IMR-90 (cell line): Measurements from ENCODE around the gene TRIO. TPM values are rescaled to one million over a fixed set of nuclear protein-coding genes. Genes with fewer than 3 reads are reported as not detected.

Source experiments
- ATAC-seq: fragments of 200-7000 bp; cut with Tn5 transposase; 2 replicates; pipeline ENCODE4 v1.9.1; 2020; ENCODE audit warnings: low read depth, mild to moderate bottlenecking, moderate library complexity
- BruUV-seq: library from RNA; stranded (reverse); fragments of 400-500 nt; replicated peaks from 2 replicates; lab custom pipeline; 2021; lab: Mats Ljungman, UMichigan
- CTCF ChIA-PET: fragments of 300-600 bp; formaldehyde crosslinking; extraction: SDS; loops from one replicate; lab custom pipeline; 2021; ENCODE audit warnings: antibody characterized with exemption; lab: Yijun Ruan, JAX
- POLR2A ChIA-PET: fragments of 300-600 bp; sonication (Branson Sonifier 250); formaldehyde crosslinking; loops from one replicate; lab custom pipeline; 2022; ENCODE audit warnings: antibody characterized with exemption; ENCODE audit not compliant: unreplicated experiment; lab: Charles Lee
- DNase-seq: peaks from one replicate; pipeline ENCODE4 v3.0.0; 2013
- H2AFZ ChIP-seq: replicated peaks from 2 replicates; pipeline ENCODE3; 2013; ENCODE audit warnings: low read length, mild to moderate bottlenecking; ENCODE audit not compliant: poor library complexity
- H2AK5ac ChIP-seq: 2 replicates; pipeline ENCODE4 v1.6.1; 2013; ENCODE audit warnings: low read depth, low read length, inconsistent platforms
- H2AK9ac ChIP-seq: replicated peaks from 2 replicates; pipeline ENCODE3; 2013; ENCODE audit warnings: mild to moderate bottlenecking, low read depth, low read length, moderate library complexity; ENCODE audit not compliant: poor library complexity
- H2BK120ac ChIP-seq: 2 replicates; pipeline ENCODE4 v1.6.1; 2013; ENCODE audit warnings: low read depth, low read length, inconsistent platforms
- H2BK15ac ChIP-seq: 3 replicates; pipeline ENCODE4 v1.6.1; 2013; ENCODE audit warnings: low read depth, low read length, inconsistent platforms
- H2BK20ac ChIP-seq: 2 replicates; pipeline ENCODE4 v1.6.1; 2013; ENCODE audit warnings: low read depth, mild to moderate bottlenecking, inconsistent platforms, low read length, moderate library complexity
- H2BK5ac ChIP-seq: 2 replicates; pipeline ENCODE4 v1.6.1; 2013; ENCODE audit warnings: mild to moderate bottlenecking, low read depth, low read length, inconsistent platforms; ENCODE audit not compliant: poor library complexity, severe bottlenecking
- H3K14ac ChIP-seq: replicated peaks from 2 replicates; pipeline ENCODE4 v1.6.1; 2013; ENCODE audit warnings: low read depth, low read length, inconsistent platforms
- H3K18ac ChIP-seq: 2 replicates; pipeline ENCODE4 v1.6.1; 2013; ENCODE audit warnings: low read depth, low read length, control low read depth
- H3K23ac ChIP-seq: 2 replicates; pipeline ENCODE4 v1.6.1; 2013; ENCODE audit warnings: low read depth, low read length, inconsistent platforms
- H3K27ac ChIP-seq: 2 replicates; pipeline ENCODE4 v1.5.1; 2013; ENCODE audit warnings: mild to moderate bottlenecking, control low read depth, low read length; ENCODE audit not compliant: insufficient read depth
- H3K27me3 ChIP-seq: 2 replicates; pipeline ENCODE4 v1.6.1; 2013; ENCODE audit warnings: low read length; ENCODE audit not compliant: control insufficient read depth, insufficient read depth
- H3K36me3 ChIP-seq: 2 replicates; pipeline ENCODE4 v1.6.1; 2013; ENCODE audit warnings: low read length, mixed read lengths; ENCODE audit not compliant: control insufficient read depth, insufficient read depth
- H3K4ac ChIP-seq: 2 replicates; pipeline ENCODE4 v1.6.1; 2013; ENCODE audit warnings: low read depth, low read length, inconsistent platforms
- H3K4me1 ChIP-seq: 2 replicates; pipeline ENCODE4 v1.6.1; 2013; ENCODE audit warnings: low read length, mixed read lengths; ENCODE audit not compliant: control insufficient read depth, insufficient read depth
- H3K4me2 ChIP-seq: 2 replicates; pipeline ENCODE4 v1.6.1; 2013; ENCODE audit warnings: low read depth, mild to moderate bottlenecking, control low read depth, low read length, moderate library complexity
- H3K4me3 ChIP-seq: 2 replicates; pipeline ENCODE4 v1.5.1; 2013; ENCODE audit warnings: low read depth, mild to moderate bottlenecking, control low read depth, low read length, moderate library complexity; ENCODE audit not compliant: insufficient read depth
- H3K56ac ChIP-seq: 2 replicates; pipeline ENCODE4 v1.6.1; 2013; ENCODE audit warnings: low read length, inconsistent platforms; ENCODE audit not compliant: insufficient read depth; ENCODE audit errors: extremely low read depth
- H3K79me1 ChIP-seq, 2 experiments: 2 replicates each; pipeline ENCODE4 v1.6.1; 2013; ENCODE audit warnings: low read length in 2 of 2, inconsistent platforms in 1 of 2, low read depth in 1 of 2
- H3K9ac ChIP-seq: 2 replicates; pipeline ENCODE4 v1.6.1; 2013; ENCODE audit warnings: low read depth, low read length, control low read depth
- H3K9me1 ChIP-seq: 2 replicates; pipeline ENCODE4 v1.6.1; 2013; ENCODE audit warnings: low read length, inconsistent platforms; ENCODE audit not compliant: insufficient read depth
- H3K9me3 ChIP-seq: 2 replicates; pipeline ENCODE4 v1.6.1; 2013; ENCODE audit warnings: low read length; ENCODE audit not compliant: control insufficient read depth, insufficient read depth
- H4K20me1 ChIP-seq: 2 replicates; pipeline ENCODE4 v1.6.1; 2013; ENCODE audit warnings: low read length, inconsistent platforms; ENCODE audit not compliant: insufficient read depth
- H4K5ac ChIP-seq: 2 replicates; pipeline ENCODE4 v1.6.1; 2013; ENCODE audit warnings: mild to moderate bottlenecking, low read depth, low read length, control low read depth
- H4K8ac ChIP-seq, 2 experiments: 2 replicates each; pipeline ENCODE4 v1.6.1; 2013; ENCODE audit warnings: low read depth in 2 of 2, low read length in 2 of 2, control low read depth in 1 of 2, inconsistent platforms in 1 of 2
- H4K91ac ChIP-seq: 2 replicates; pipeline ENCODE4 v1.6.1; 2013; ENCODE audit warnings: low read depth, low read length, inconsistent platforms; ENCODE audit not compliant: insufficient read depth
- FOS ChIP-seq: fragments of 150-350 bp; IDR thresholded peaks from 2 replicates; pipeline ENCODE4 v1.6.1; 2016; ENCODE audit warnings: low read depth, low read length
- MXI1 ChIP-seq: IDR thresholded peaks from 2 replicates; pipeline ENCODE4 v1.6.1; 2012; ENCODE audit warnings: low read depth, mild to moderate bottlenecking, low read length, moderate library complexity, borderline replicate concordance
- RFX5 ChIP-seq: IDR thresholded peaks from 2 replicates; pipeline ENCODE4 v1.8.0; 2012; ENCODE audit warnings: low read depth, mild to moderate bottlenecking, low read length, moderate library complexity
- WGBS, 2 experiments: methylation state at CpG; one replicate each; pipeline versions ENCODE4 v1.1.5 to v1.1.7; 2013; ENCODE audit warnings: missing lambda C conversion rate in 2 of 2; ENCODE audit not compliant: insufficient read length in 1 of 2; ENCODE audit errors: extremely low coverage in 2 of 2; 5-methylcytosine and 5-hydroxymethylcytosine counted together
- dilution Hi-C: fragments of 300-500 bp; cut with HindIII; formaldehyde crosslinking; loops from one replicate; pipeline ENCODE4 v1.14.3; 2018; ENCODE audit warnings: low sequenced_read_pairs; ENCODE audit not compliant: unreplicated experiment
- in situ Hi-C: fragments of 300-500 bp; cut with MboI; formaldehyde crosslinking; loops from 3 replicates; pipeline ENCODE4 v1.14.3; 2019; ENCODE audit warnings: low sequenced_read_pairs, inconsistent platforms, mixed read lengths
- intact Hi-C: fragments of 100-400 bp; cut with micrococcal nuclease; formaldehyde crosslinking; loops from 2 replicates; pipeline ENCODE4 v1.10.0; 2022
- polyA plus RNA-seq, 3 experiments: library from polyadenylated mRNA; depleted of rRNA; stranded (reverse); fragments of >200 nt; gene quantifications; 2 replicates each; pipeline ENCODE4 v1.2.3, GENCODE V29; 2012; ENCODE audit warnings: low replicate concordance in 1 of 3
- total RNA-seq: library from RNA; depleted of rRNA; stranded (reverse); fragments of >200 nt; gene quantifications from 2 replicates; pipeline ENCODE4 v1.2.3, GENCODE V29; 2012

TRIO gene
- total and polyA plus RNA-seq, 2 of the 4 experiments (the other 2 are of a cell fraction): 206 to 522 TPM

DNA sequence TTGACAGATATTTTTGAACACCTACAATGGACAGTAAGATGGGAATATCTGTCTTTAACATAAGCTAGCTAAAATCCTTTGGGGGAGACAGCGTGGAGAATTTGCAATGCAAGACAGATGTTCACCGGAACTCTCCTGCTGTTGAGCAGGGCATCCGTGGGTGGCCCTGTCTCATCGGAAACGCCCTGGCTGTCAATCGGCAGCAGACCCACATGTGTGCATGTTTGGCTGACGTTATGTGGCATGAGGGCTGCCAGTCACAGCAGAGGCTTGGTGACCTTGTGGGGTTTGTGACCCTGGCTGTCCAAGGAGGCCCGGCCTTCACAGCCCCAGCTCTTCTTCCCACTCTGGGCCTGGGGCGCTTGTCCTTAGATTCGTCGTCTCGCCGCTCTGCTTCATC, 308.7 kb downstream of the TRIO start:
- TF ChIP-seq MXI1: 0 out of 2 replicates have a peak, but pooled peaks have one; percentile 13
- TF ChIP-seq RFX5: no peak
- no peak for TF ChIP-seq FOS
- no peak overlapping the region for H2BK120ac ChIP-seq
- H3K9me3 ChIP-seq: no peaks in the 10 kb centered on the region
- H3K9ac ChIP-seq: no peak overlapping the region
- WGBS, 2 experiments: 61% methylated on average over 6 of the region's 13 CpGs; no CpG with 5 or more reads in 1 of the 2 experiments
- H3K27ac ChIP-seq: peak overlapping the region; percentile 58
- H2BK20ac ChIP-seq: no peak overlapping the region
- H3K4me2 ChIP-seq: no peak overlapping the region
- H2BK5ac ChIP-seq: no peak overlapping the region
- no peak overlapping the region for H2AK5ac ChIP-seq
- no peak for DNase-seq
- no peaks in the 10 kb centered on the region for H3K27me3 ChIP-seq
- H2BK15ac ChIP-seq: no peak overlapping the region
- H2AK9ac ChIP-seq: no peak overlapping the region
- H3K36me3 ChIP-seq: peaks cover 40% of the 10 kb centered on the region
- peaks cover 42 to 82% of the 10 kb centered on the region in 2 experiments for H3K79me1 ChIP-seq
- intact Hi-C loops: no loop called here
- H3K23ac ChIP-seq: peak overlapping the region; percentile 94; the same call in 1 of the 2 replicates
- in situ Hi-C loops: no loop called here
- no TSS peak for BruUV-seq
- H4K20me1 ChIP-seq: peaks cover 90% of the 10 kb centered on the region
- H3K14ac ChIP-seq: peak overlapping the region; percentile 74; the same call in 1 of the 2 replicates
- POLR2A ChIA-PET: no interaction called here
- peaks cover 30% of the 10 kb centered on the region for H3K4me1 ChIP-seq
- H3K56ac ChIP-seq: no peak overlapping the region
- H4K91ac ChIP-seq: no peak overlapping the region
- H4K5ac ChIP-seq: no peak overlapping the region
- H3K18ac ChIP-seq: no peak overlapping the region
- H4K8ac ChIP-seq: no peak overlapping the region
- peaks cover 31% of the 10 kb centered on the region for H3K9me1 ChIP-seq
- no peak overlapping the region for H3K4ac ChIP-seq
- dilution Hi-C loops: no loop called here
- no peak overlapping the region for H3K4me3 ChIP-seq
- ATAC-seq: no peak
- H2AFZ ChIP-seq: no peak overlapping the region
- CTCF ChIA-PET: no interaction called here
